ENCODE measurements around the gene EPB42. TPM values are rescaled to one million over a fixed set of nuclear protein-coding genes. Genes with fewer than 3 reads are reported as not detected.

EPB42 gene
- total RNA-seq, 2 donors from 2014 or later, result not detected

Other genes starting within 250 kb of the EPB42 start
- gene UBR1, start 115.0 kb downstream of the EPB42 start, total RNA-seq, result 10 to 100 TPM; 33.1 to 37.5 TPM
- gene TMEM62, start 87.4 kb downstream of the EPB42 start, total RNA-seq, result 10 to 100 TPM; 17.1 to 19.2 TPM
- 10 to 100 TPM; 90.9 to 97.6 TPM for gene CCNDBP1, start 35.6 kb downstream of the EPB42 start, total RNA-seq
- gene TGM5, start 45.9 kb upstream of the EPB42 start, total RNA-seq, result not detected
- not detected for gene TGM7, start 81.2 kb upstream of the EPB42 start, total RNA-seq
- 1 to 10 TPM; 5.6 to 7.8 TPM for gene LCMT2, start 109.6 kb upstream of the EPB42 start, total RNA-seq
- 10 to 100 TPM; 42.0 to 44.8 TPM for gene ZSCAN29, start 150.0 kb upstream of the EPB42 start, total RNA-seq
- gene TUBGCP4, start 150.1 kb upstream of the EPB42 start, total RNA-seq, result 10 to 100 TPM; 28.0 to 28.7 TPM

Data from activated T-cell treated with anti-CD3 and anti-CD28 coated beads, Interleukin-2, amount 50 U/mL, for 72 hours (primary cell).